ENCODE results near the gene LGMN. TPM values are rescaled to one million over a fixed set of nuclear protein-coding genes. Genes with fewer than 3 reads are reported as not detected.
"Not testable (repeated sequence)": the region's sequence is repeated elsewhere in the genome, so short reads cannot be mapped to it uniquely, and the experiment has no call there.

The LGMN gene
- total RNA-seq, 2 experiments from 2014 or later, result 3.2 to 5.6 TPM

- H3K27ac Mint-ChIP-seq, result no peak overlapping the region
- CTCF ChIA-PET, result interaction anchor here (0.6 to 2.0 kb wide), 4 partner anchors 10 to 64 kb away, joined by 3 to 5 read pairs (median 4); no protein-coding TSS in a partner anchor
- intact Hi-C loops (cut with DNase I, micrococcal nuclease), result no loop called here
- peaks cover 2% of the 10 kb centered on the region for H3K36me3 Mint-ChIP-seq (ENCODE audit: low read depth)
- ATAC-seq, result no peak
- H3K4me3 Mint-ChIP-seq, result no peak overlapping the region
- no peaks in the 10 kb centered on the region for H3K9me3 Mint-ChIP-seq (ENCODE audit: low read depth)
- no peaks in the 10 kb centered on the region for H3K27me3 Mint-ChIP-seq
- DNase-seq, result no peak
- POLR2A ChIA-PET, result no interaction called here
- peaks cover 14% of the 10 kb centered on the region for H3K4me1 Mint-ChIP-seq
These were observed 23.7 kb downstream of the LGMN start for GRCh38 chr14:92724516-92725340.

- ATAC-seq (no peak), DNase-seq (no peak)
- intact Hi-C loops (cut with DNase I, micrococcal nuclease), result no loop called here
- Mint-ChIP-seq H3K4me3 (no peak overlapping the region), H3K36me3 (ENCODE audit: low read depth) (peaks cover 2% of the 10 kb centered on the region), H3K27ac (no peak overlapping the region), H3K27me3 (no peaks in the 10 kb centered on the region), H3K9me3 (ENCODE audit: low read depth) (no peaks in the 10 kb centered on the region), H3K4me1 (peaks cover 4% of the 10 kb centered on the region)
- CTCF ChIA-PET, result no interaction called here
- POLR2A ChIA-PET, result no interaction called here
These were observed 28.5 kb downstream of the LGMN start for GRCh38 chr14:92719890-92720323.

- ATAC-seq, result no peak
- ChIA-PET POLR2A (no interaction called here), CTCF (interaction anchor here (0.6 kb wide), 1 partner anchor 394 kb away, joined by 3 read pairs; no protein-coding TSS in a partner anchor)
- Mint-ChIP-seq H3K9me3 (ENCODE audit: low read depth) (no peaks in the 10 kb centered on the region), H3K27ac (no peak overlapping the region), H3K27me3 (no peaks in the 10 kb centered on the region), H3K4me1 (peaks cover 4% of the 10 kb centered on the region), H3K36me3 (ENCODE audit: low read depth) (peaks cover 2% of the 10 kb centered on the region), H3K4me3 (no peak overlapping the region)
- no peak for DNase-seq
- intact Hi-C loops (cut with DNase I, micrococcal nuclease), result no loop called here
These were observed 29.0 kb downstream of the LGMN start for GRCh38 chr14:92719421-92719820.

- ATAC-seq, result no peak
- POLR2A ChIA-PET, result no interaction called here
- intact Hi-C loops (cut with DNase I, micrococcal nuclease), result no loop called here
- Mint-ChIP-seq H3K27me3 (no peaks in the 10 kb centered on the region), H3K4me3 (no peak overlapping the region), H3K9me3 (ENCODE audit: low read depth) (no peaks in the 10 kb centered on the region), H3K36me3 (ENCODE audit: low read depth) (peaks cover 2% of the 10 kb centered on the region), H3K27ac (no peak overlapping the region), H3K4me1 (peaks cover 4% of the 10 kb centered on the region)
- no peak for DNase-seq
- CTCF ChIA-PET, result interaction anchor here (0.6 to 1.5 kb wide), 3 partner anchors 32 to 395 kb away, joined by 3 to 8 read pairs (median 4); no protein-coding TSS in a partner anchor
These were observed 29.8 kb downstream of the LGMN start for GRCh38 chr14:92718664-92719063.

GRCh38 chr14:92717571-92718042, 30.8 kb downstream of the LGMN start:
- Mint-ChIP-seq H3K9me3 (ENCODE audit: low read depth) (no peaks in the 10 kb centered on the region), H3K36me3 (ENCODE audit: low read depth) (peaks cover 2% of the 10 kb centered on the region), H3K4me1 (peaks cover 4% of the 10 kb centered on the region), H3K27me3 (no peaks in the 10 kb centered on the region), H3K27ac (no peak overlapping the region), H3K4me3 (no peak overlapping the region)
- CTCF ChIA-PET, result interaction anchor here (0.6 to 2.2 kb wide), 10 partner anchors 9 to 68 kb away, joined by 3 to 10 read pairs (median 4); no protein-coding TSS in a partner anchor
- POLR2A ChIA-PET, result no interaction called here
- intact Hi-C loops (cut with DNase I, micrococcal nuclease), result no loop called here
- peak; percentile 68 for ATAC-seq
- peak; percentile 18 for DNase-seq

- H3K36me3 Mint-ChIP-seq (ENCODE audit: low read depth), result peaks cover 2% of the 10 kb centered on the region
- H3K9me3 Mint-ChIP-seq (ENCODE audit: low read depth), result no peaks in the 10 kb centered on the region
- intact Hi-C loops (cut with DNase I, micrococcal nuclease), result no loop called here
- POLR2A ChIA-PET, result no interaction called here
- H3K4me1 Mint-ChIP-seq, result peaks cover 4% of the 10 kb centered on the region
- H3K27ac Mint-ChIP-seq, result no peak overlapping the region
- no peaks in the 10 kb centered on the region for H3K27me3 Mint-ChIP-seq
- H3K4me3 Mint-ChIP-seq, result no peak overlapping the region
- ATAC-seq (no peak), DNase-seq (no peak)
- CTCF ChIA-PET, result interaction anchor here (1.9 to 2.2 kb wide), 2 partner anchors 30 to 68 kb away, joined by 5 to 10 read pairs; no protein-coding TSS in a partner anchor
These were observed 32.3 kb downstream of the LGMN start for GRCh38 chr14:92716131-92716530.

- not testable (repeated sequence) for H3K27ac Mint-ChIP-seq; H3K9me3 Mint-ChIP-seq (ENCODE audit: low read depth); H3K36me3 Mint-ChIP-seq (ENCODE audit: low read depth); H3K4me3 Mint-ChIP-seq; H3K27me3 Mint-ChIP-seq; H3K4me1 Mint-ChIP-seq
- POLR2A ChIA-PET, result interaction anchor here (0.6 kb wide), 2 partner anchors 8 to 259 kb away, joined by 4 read pairs; no protein-coding TSS in a partner anchor
- intact Hi-C loops (cut with DNase I, micrococcal nuclease), result loop anchor here (1.0 kb wide), 1 partner anchor 68 kb away; no protein-coding TSS in a partner anchor
- CTCF ChIA-PET, result interaction anchor here (0.8 to 5.5 kb wide), 13 partner anchors 8 to 577 kb away, joined by 3 to 35 read pairs (median 4); partner anchors contain the start of gene LGMN
- ATAC-seq (peak; percentile 88), DNase-seq (peak; percentile 93)
These were observed 33.6 kb downstream of the LGMN start for GRCh38 chr14:92714739-92715307.

- CTCF ChIA-PET, result interaction anchor here (0.9 to 5.5 kb wide), 5 partner anchors 8 to 71 kb away, joined by 3 to 35 read pairs (median 8); no protein-coding TSS in a partner anchor
These were observed 35.8 kb downstream of the LGMN start for GRCh38 chr14:92712654-92713051.

GRCh38 chr14:92711976-92712653, 36.3 kb downstream of the LGMN start:
- Mint-ChIP-seq H3K9me3 (ENCODE audit: low read depth) (no peaks in the 10 kb centered on the region), H3K4me1 (no peaks in the 10 kb centered on the region), H3K36me3 (ENCODE audit: low read depth) (peaks cover 2% of the 10 kb centered on the region), H3K4me3 (no peak overlapping the region), H3K27me3 (no peaks in the 10 kb centered on the region), H3K27ac (no peak overlapping the region)
- ATAC-seq (no peak), DNase-seq (no peak)
- ChIA-PET POLR2A (no interaction called here), CTCF (interaction anchor here (0.6 to 5.5 kb wide), 5 partner anchors 8 to 440 kb away, joined by 3 to 35 read pairs (median 5); no protein-coding TSS in a partner anchor)
- intact Hi-C loops (cut with DNase I, micrococcal nuclease), result no loop called here

More at GRCh38 chr14:92712654-92713051, 35.8 kb downstream of the LGMN start:
- H3K4me3 Mint-ChIP-seq, result no peak overlapping the region
- intact Hi-C loops (cut with DNase I, micrococcal nuclease), result no loop called here
- ATAC-seq, result no peak
- H3K27ac Mint-ChIP-seq, result no peak overlapping the region
- peaks cover 4% of the 10 kb centered on the region for H3K4me1 Mint-ChIP-seq
- no peaks in the 10 kb centered on the region for H3K27me3 Mint-ChIP-seq
- no peak for DNase-seq
- POLR2A ChIA-PET, result no interaction called here
- H3K36me3 Mint-ChIP-seq (ENCODE audit: low read depth), result peaks cover 2% of the 10 kb centered on the region
- no peaks in the 10 kb centered on the region for H3K9me3 Mint-ChIP-seq (ENCODE audit: low read depth)

GRCh38 chr14:92710001-92710341, 38.5 kb downstream of the LGMN start:
- intact Hi-C loops (cut with DNase I, micrococcal nuclease), result no loop called here
- ChIA-PET CTCF (interaction anchor here (0.6 to 0.8 kb wide), 2 partner anchors 70 to 1419 kb away, joined by 3 to 4 read pairs; no protein-coding TSS in a partner anchor), POLR2A (no interaction called here)
- Mint-ChIP-seq H3K27me3 (no peaks in the 10 kb centered on the region), H3K36me3 (ENCODE audit: low read depth) (peaks cover 7% of the 10 kb centered on the region), H3K4me3 (no peak overlapping the region), H3K27ac (no peak overlapping the region), H3K4me1 (no peaks in the 10 kb centered on the region), H3K9me3 (ENCODE audit: low read depth) (no peaks in the 10 kb centered on the region)
- no peak for DNase-seq
- no peak for ATAC-seq

GRCh38 chr14:92709340-92710000, 39.0 kb downstream of the LGMN start:
- H3K27ac Mint-ChIP-seq, result no peak overlapping the region
- intact Hi-C loops (cut with DNase I, micrococcal nuclease), result no loop called here
- ATAC-seq (no peak), DNase-seq (no peak)
- H3K27me3 Mint-ChIP-seq, result no peaks in the 10 kb centered on the region
- H3K9me3 Mint-ChIP-seq (ENCODE audit: low read depth), result no peaks in the 10 kb centered on the region
- POLR2A ChIA-PET, result no interaction called here
- peaks cover 7% of the 10 kb centered on the region for H3K36me3 Mint-ChIP-seq (ENCODE audit: low read depth)
- H3K4me3 Mint-ChIP-seq, result no peak overlapping the region
- CTCF ChIA-PET, result interaction anchor here (0.6 to 1.8 kb wide), 4 partner anchors 17 to 1420 kb away, joined by 3 to 11 read pairs (median 4); no protein-coding TSS in a partner anchor
- H3K4me1 Mint-ChIP-seq, result no peaks in the 10 kb centered on the region

All from activated CD4-positive, alpha-beta T cell treated with anti-CD3 and anti-CD28 coated beads for 36 hours (primary cell).